Memory B cell (primary cell): ENCODE data around the gene CYYR1.

Source experiments
- ATAC-seq: fragments of 150-1000 bp; cut with Tn5 transposase; 2 replicates; pipeline ENCODE4 v1.10.0; 2021; ENCODE audit warnings: low read depth, mild to moderate bottlenecking, moderate library complexity
- DNase-seq, 2 donors: peaks; one replicate each; pipeline ENCODE4 v3.0.0; 2022; ENCODE audit warnings: low spot score in 2 of 2
- H3K27ac Mint-ChIP-seq: one replicate; pipeline ENCODE4 v1.8.0; 2022; ENCODE audit warnings: mild to moderate bottlenecking, moderate library complexity, mixed read lengths
- H3K27me3 Mint-ChIP-seq: one replicate; pipeline ENCODE4 v1.8.0; 2022; ENCODE audit warnings: mixed read lengths
- H3K36me3 Mint-ChIP-seq: one replicate; pipeline ENCODE4 v1.8.0; 2022; ENCODE audit warnings: mild to moderate bottlenecking, mixed read lengths
- H3K4me1 Mint-ChIP-seq: one replicate; pipeline ENCODE4 v1.8.0; 2022; ENCODE audit warnings: mixed read lengths
- H3K4me3 Mint-ChIP-seq: one replicate; pipeline ENCODE4 v1.8.0; 2022; ENCODE audit warnings: mild to moderate bottlenecking, moderate library complexity, mixed read lengths
- H3K9me3 Mint-ChIP-seq: one replicate; pipeline ENCODE4 v1.8.0; 2022; ENCODE audit warnings: mixed read lengths

Gene CYYR1

DNA sequence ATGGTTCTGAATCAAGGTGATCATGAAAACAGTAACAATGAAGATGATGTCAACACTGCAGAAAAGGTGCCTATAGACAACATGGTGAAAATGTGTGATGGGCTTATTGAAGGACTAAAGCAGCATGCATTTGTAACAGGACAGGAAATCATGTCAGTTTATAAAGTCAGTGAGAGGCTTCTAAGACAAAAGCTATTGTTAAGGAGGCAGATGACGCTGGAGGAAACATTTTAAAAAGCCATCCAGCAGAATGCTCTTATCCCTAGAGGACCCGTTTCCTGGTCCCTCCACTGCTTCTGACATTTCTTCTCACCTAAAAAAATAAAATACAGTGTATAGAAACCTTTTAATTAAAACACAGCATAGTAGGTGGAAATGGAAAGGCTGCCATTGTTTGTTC, 40.9 kb downstream of the CYYR1 start:
- Mint-ChIP-seq H3K27me3 (no peaks in the 10 kb centered on the region), H3K4me3 (no peak overlapping the region), H3K4me1 (no peaks in the 10 kb centered on the region), H3K36me3 (no peaks in the 10 kb centered on the region), H3K9me3 (peaks cover 3% of the 10 kb centered on the region), H3K27ac (no peak overlapping the region)
- ATAC-seq, result no peak
- DNase-seq, result no peak

- H3K36me3 Mint-ChIP-seq, result no peaks in the 10 kb centered on the region
- no peaks in the 10 kb centered on the region for H3K4me1 Mint-ChIP-seq
- ATAC-seq, result no peak
- no peaks in the 10 kb centered on the region for H3K27me3 Mint-ChIP-seq
- H3K9me3 Mint-ChIP-seq, result peaks cover 2% of the 10 kb centered on the region
- H3K4me3 Mint-ChIP-seq, result no peak overlapping the region
- H3K27ac Mint-ChIP-seq, result no peak overlapping the region
- no peak for DNase-seq
These were observed 43.6 kb downstream of the CYYR1 start for GRCh38 chr21:26529526-26529925.

- Mint-ChIP-seq H3K27me3 (no peaks in the 10 kb centered on the region), H3K4me1 (no peaks in the 10 kb centered on the region), H3K4me3 (no peak overlapping the region), H3K36me3 (no peaks in the 10 kb centered on the region), H3K9me3 (peaks cover 2% of the 10 kb centered on the region), H3K27ac (no peak overlapping the region)
- ATAC-seq (no peak), DNase-seq (no peak)
These were observed 44.2 kb downstream of the CYYR1 start for GRCh38 chr21:26528882-26529281.

GRCh38 chr21:26522704-26523103, 50.4 kb downstream of the CYYR1 start:
- DNase-seq (no peak), ATAC-seq (no peak)
- no peaks in the 10 kb centered on the region for H3K36me3 Mint-ChIP-seq
- H3K9me3 Mint-ChIP-seq, result peaks cover 4% of the 10 kb centered on the region
- no peak overlapping the region for H3K4me3 Mint-ChIP-seq
- H3K4me1 Mint-ChIP-seq, result no peaks in the 10 kb centered on the region
- H3K27me3 Mint-ChIP-seq, result no peaks in the 10 kb centered on the region
- no peak overlapping the region for H3K27ac Mint-ChIP-seq

DNA sequence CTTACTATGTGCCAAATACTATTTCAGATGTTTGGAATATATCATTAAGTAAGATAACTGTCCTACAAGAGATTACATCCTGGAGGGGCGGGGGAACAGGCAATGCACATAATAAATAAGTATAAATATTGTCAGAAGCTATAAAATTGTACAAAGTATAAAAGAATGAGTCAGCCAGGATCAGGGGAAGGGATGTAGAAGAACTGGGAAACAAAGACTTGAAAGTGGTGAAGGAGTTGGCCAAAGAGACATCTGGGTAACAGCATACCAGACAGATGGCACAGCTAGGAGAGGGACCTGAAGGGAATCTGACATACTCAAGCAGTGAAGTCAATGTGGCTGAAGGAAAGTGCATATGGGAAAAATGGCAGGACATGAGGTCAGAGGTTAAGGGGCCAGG, 53.9 kb downstream of the CYYR1 start:
- H3K4me3 Mint-ChIP-seq, result no peak overlapping the region
- ATAC-seq (no peak), DNase-seq (no peak)
- H3K27me3 Mint-ChIP-seq, result no peaks in the 10 kb centered on the region
- peaks cover 4% of the 10 kb centered on the region for H3K9me3 Mint-ChIP-seq
- H3K27ac Mint-ChIP-seq, result no peak overlapping the region
- no peaks in the 10 kb centered on the region for H3K36me3 Mint-ChIP-seq
- H3K4me1 Mint-ChIP-seq, result no peaks in the 10 kb centered on the region

DNA sequence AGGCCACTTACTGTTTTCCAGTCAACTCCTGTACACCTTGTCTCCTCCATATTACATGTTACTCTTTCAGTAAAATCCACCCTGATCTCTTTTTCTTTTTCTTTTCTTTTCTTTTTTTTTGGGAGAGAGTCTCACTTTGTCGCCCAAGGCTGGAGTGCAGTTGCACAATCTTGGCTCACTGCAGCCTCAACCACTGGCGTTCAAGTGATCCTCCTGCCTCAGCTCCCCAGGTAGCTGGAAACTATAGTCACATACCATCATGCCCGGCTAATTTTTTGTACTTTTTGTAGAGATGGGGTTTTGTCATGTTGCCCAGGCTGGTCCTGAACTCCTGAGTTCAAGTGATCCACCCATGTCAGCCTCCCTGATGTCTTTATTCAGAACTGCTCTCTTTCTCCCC, 57.8 kb downstream of the CYYR1 start:
- peaks cover 6% of the 10 kb centered on the region for H3K9me3 Mint-ChIP-seq
- no peak for DNase-seq
- H3K27me3 Mint-ChIP-seq, result no peaks in the 10 kb centered on the region
- H3K4me1 Mint-ChIP-seq, result no peaks in the 10 kb centered on the region
- ATAC-seq, result no peak
- H3K4me3 Mint-ChIP-seq, result no peak overlapping the region
- H3K27ac Mint-ChIP-seq, result no peak overlapping the region
- H3K36me3 Mint-ChIP-seq, result no peaks in the 10 kb centered on the region

- Mint-ChIP-seq H3K4me1 (no peaks in the 10 kb centered on the region), H3K27ac (no peak overlapping the region), H3K4me3 (no peak overlapping the region), H3K9me3 (peaks cover 2% of the 10 kb centered on the region), H3K27me3 (no peaks in the 10 kb centered on the region), H3K36me3 (no peaks in the 10 kb centered on the region)
- ATAC-seq, result no peak
- DNase-seq, result no peak
These were observed 59.9 kb downstream of the CYYR1 start for GRCh38 chr21:26513212-26513611.

- H3K36me3 Mint-ChIP-seq, result no peaks in the 10 kb centered on the region
- no peaks in the 10 kb centered on the region for H3K4me1 Mint-ChIP-seq
- no peak overlapping the region for H3K27ac Mint-ChIP-seq
- no peak overlapping the region for H3K4me3 Mint-ChIP-seq
- no peaks in the 10 kb centered on the region for H3K27me3 Mint-ChIP-seq
- ATAC-seq (no peak), DNase-seq (no peak)
- peaks cover 3% of the 10 kb centered on the region for H3K9me3 Mint-ChIP-seq
These were observed 60.4 kb downstream of the CYYR1 start for GRCh38 chr21:26512664-26513063.

- ATAC-seq, result no peak
- Mint-ChIP-seq H3K36me3 (no peaks in the 10 kb centered on the region), H3K27me3 (no peaks in the 10 kb centered on the region), H3K4me1 (no peaks in the 10 kb centered on the region), H3K4me3 (no peak overlapping the region), H3K9me3 (peaks cover 3% of the 10 kb centered on the region), H3K27ac (no peak overlapping the region)
- no peak for DNase-seq
These were observed 64.2 kb downstream of the CYYR1 start for GRCh38 chr21:26508903-26509302.

DNA sequence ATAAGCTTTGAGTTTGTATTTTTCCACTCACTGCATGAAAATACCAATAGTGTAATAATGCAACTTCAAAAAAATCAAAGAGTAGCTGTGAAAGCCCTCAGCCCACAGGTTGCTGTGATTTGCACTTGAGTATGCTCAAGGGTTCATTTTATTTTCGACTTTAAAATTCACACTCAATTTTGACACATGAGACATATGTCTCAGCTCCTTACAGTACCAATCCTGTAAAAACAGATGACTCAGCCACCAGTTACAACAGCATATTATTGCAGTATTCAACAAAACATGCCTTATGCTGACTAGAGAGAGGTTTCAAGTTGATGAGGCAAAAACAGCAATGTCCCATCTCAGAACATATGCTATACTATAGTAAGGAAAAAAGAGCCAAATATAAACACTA, 66.1 kb downstream of the CYYR1 start:
- Mint-ChIP-seq H3K36me3 (no peaks in the 10 kb centered on the region), H3K27me3 (no peaks in the 10 kb centered on the region)

DNA sequence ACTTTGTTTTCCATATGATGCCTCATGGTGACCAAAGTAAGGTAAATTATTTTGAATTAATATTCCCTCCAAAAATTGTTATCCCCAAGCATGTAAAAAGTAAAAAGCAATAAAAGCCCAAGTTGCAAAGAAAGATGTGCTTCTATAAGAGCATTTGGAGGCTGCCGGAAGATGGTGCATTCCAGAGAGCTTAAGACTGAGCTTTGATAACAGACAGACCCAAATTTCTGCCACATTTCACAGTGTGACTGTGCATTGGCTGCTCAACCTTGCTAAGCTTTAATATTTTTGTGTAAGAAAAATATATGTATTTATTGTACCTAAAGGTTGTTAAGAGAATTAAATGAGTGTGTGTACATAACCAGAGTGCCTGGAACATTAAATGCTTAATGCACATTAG, 67.9 kb downstream of the CYYR1 start:
- no peak overlapping the region for H3K27ac Mint-ChIP-seq
- DNase-seq (no peak), ATAC-seq (no peak)
- H3K27me3 Mint-ChIP-seq, result no peaks in the 10 kb centered on the region
- H3K4me3 Mint-ChIP-seq, result no peak overlapping the region
- H3K36me3 Mint-ChIP-seq, result no peaks in the 10 kb centered on the region
- H3K4me1 Mint-ChIP-seq, result no peaks in the 10 kb centered on the region
- peaks cover 1% of the 10 kb centered on the region for H3K9me3 Mint-ChIP-seq

More for the DNA sequence above, 66.1 kb downstream of the CYYR1 start:
- ATAC-seq (no peak), DNase-seq (no peak)
- Mint-ChIP-seq H3K4me3 (no peak overlapping the region), H3K9me3 (peaks cover 1% of the 10 kb centered on the region), H3K27ac (no peak overlapping the region), H3K4me1 (no peaks in the 10 kb centered on the region)

GRCh38 chr21:26503414-26503813, 69.7 kb downstream of the CYYR1 start:
- ATAC-seq (no peak), DNase-seq (no peak)
- no peaks in the 10 kb centered on the region for H3K27me3 Mint-ChIP-seq
- H3K36me3 Mint-ChIP-seq, result no peaks in the 10 kb centered on the region
- H3K4me3 Mint-ChIP-seq, result no peak overlapping the region
- no peak overlapping the region for H3K27ac Mint-ChIP-seq
- H3K9me3 Mint-ChIP-seq, result peaks cover 8% of the 10 kb centered on the region
- no peaks in the 10 kb centered on the region for H3K4me1 Mint-ChIP-seq

GRCh38 chr21:26501495-26502021, 71.5 kb downstream of the CYYR1 start:
- Mint-ChIP-seq H3K4me3 (no peak overlapping the region), H3K9me3 (peaks cover 10% of the 10 kb centered on the region), H3K27me3 (no peaks in the 10 kb centered on the region), H3K27ac (no peak overlapping the region), H3K4me1 (no peaks in the 10 kb centered on the region), H3K36me3 (no peaks in the 10 kb centered on the region)
- DNase-seq (no peak), ATAC-seq (no peak)

DNA sequence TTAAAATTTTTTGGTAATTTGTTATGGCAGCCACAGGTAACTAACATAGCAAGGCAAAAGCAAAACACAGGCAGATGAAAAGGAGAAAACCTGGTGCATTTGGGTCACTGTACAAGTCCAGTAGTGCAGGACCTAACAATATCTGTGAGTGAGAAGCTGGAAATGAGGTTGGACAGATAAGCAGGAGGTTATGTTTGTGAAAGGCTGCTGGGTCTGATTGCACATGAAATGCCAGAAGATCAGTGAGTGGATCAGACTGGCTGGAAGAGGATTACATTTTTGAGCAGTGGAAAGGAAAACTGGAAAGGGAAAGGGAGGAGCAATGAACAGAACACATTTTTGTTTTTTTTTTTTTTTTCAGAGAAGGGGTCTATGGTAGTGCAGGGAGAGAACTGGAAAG, 73.6 kb downstream of the CYYR1 start:
- H3K4me1 Mint-ChIP-seq, result peaks cover 2% of the 10 kb centered on the region
- no peak for ATAC-seq
- no peak overlapping the region for H3K4me3 Mint-ChIP-seq
- no peaks in the 10 kb centered on the region for H3K27me3 Mint-ChIP-seq
- H3K9me3 Mint-ChIP-seq, result peaks cover 11% of the 10 kb centered on the region
- no peak for DNase-seq
- no peaks in the 10 kb centered on the region for H3K36me3 Mint-ChIP-seq
- H3K27ac Mint-ChIP-seq, result no peak overlapping the region

- no peak for ATAC-seq
- peaks cover 2% of the 10 kb centered on the region for H3K4me1 Mint-ChIP-seq
- no peak overlapping the region for H3K4me3 Mint-ChIP-seq
- H3K36me3 Mint-ChIP-seq, result no peaks in the 10 kb centered on the region
- no peak overlapping the region for H3K27ac Mint-ChIP-seq
- H3K27me3 Mint-ChIP-seq, result peaks cover 2% of the 10 kb centered on the region
- H3K9me3 Mint-ChIP-seq, result peaks cover 11% of the 10 kb centered on the region
- DNase-seq, result no peak
These were observed 77.7 kb downstream of the CYYR1 start for GRCh38 chr21:26495283-26495849.
